ENCODE data around the gene LDAH. TPM values are rescaled to one million over a fixed set of nuclear protein-coding genes. Genes with fewer than 3 reads are reported as not detected.

Gene LDAH
- total RNA-seq, 4 donors from 2014 or later, result 7.4 to 14.5 (median 13.5) TPM

DNA sequence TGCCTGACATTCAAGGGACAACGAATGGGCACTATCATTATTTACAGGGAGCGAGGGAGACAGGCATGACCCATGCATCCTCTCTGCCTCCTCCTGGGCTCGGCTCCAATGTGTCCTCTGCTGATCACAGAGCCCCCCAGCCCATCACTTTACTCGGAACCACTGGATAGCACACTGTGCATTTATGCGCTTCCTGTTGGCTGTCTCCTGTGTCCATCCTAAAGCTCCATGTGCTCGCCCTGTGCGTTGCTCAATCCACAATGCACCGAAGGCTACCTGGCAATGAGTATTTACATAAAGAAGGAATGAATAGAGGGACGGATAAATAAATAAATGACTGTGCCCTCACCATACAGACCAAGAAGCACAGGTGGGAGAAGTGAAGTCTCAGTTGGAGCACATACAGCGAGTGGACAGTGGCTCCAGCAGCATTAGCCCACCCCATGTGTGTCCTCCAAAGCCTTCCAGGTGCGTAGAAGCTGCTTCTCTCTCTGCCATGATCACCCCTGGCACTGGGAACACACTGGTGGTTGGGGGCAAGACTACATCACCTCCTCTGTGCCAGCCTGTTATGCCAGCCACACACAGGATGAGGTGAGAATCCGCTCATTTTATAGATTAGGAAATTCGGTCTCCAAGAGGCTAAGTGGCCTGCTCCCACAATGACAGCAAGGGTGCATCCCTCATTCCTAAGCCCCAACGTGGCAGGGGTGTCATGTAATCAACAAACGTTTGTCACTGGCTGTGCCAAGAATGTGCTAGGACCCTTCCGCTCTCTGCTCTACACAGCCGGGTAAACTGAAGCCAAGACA, 158.3 kb downstream of the LDAH start:
- no peaks in the 10 kb centered on the region for H3K9me3 ChIP-seq
- peaks cover 0 to 45% of the 10 kb centered on the region in 2 donors for H3K27me3 ChIP-seq
- H3K27ac ChIP-seq, result no peak overlapping the region
- H3K4me1 ChIP-seq, result peaks cover 0 to 20% (median 11%) of the 10 kb centered on the region in 4 donors
- no peak for DNase-seq
- H3K36me3 ChIP-seq, result no peaks in the 10 kb centered on the region
- no peak for TF ChIP-seq POLR2A (IDR thresholded peaks at IDR 0.05)
- TF ChIP-seq, protein P1, sequence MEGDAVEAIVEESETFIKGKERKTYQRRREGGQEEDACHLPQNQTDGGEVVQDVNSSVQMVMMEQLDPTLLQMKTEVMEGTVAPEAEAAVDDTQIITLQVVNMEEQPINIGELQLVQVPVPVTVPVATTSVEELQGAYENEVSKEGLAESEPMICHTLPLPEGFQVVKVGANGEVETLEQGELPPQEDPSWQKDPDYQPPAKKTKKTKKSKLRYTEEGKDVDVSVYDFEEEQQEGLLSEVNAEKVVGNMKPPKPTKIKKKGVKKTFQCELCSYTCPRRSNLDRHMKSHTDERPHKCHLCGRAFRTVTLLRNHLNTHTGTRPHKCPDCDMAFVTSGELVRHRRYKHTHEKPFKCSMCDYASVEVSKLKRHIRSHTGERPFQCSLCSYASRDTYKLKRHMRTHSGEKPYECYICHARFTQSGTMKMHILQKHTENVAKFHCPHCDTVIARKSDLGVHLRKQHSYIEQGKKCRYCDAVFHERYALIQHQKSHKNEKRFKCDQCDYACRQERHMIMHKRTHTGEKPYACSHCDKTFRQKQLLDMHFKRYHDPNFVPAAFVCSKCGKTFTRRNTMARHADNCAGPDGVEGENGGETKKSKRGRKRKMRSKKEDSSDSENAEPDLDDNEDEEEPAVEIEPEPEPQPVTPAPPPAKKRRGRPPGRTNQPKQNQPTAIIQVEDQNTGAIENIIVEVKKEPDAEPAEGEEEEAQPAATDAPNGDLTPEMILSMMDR (IDR thresholded peaks at IDR 0.05), result no peak
- H3K4me3 ChIP-seq, result no peak overlapping the region

- peaks cover 0 to 42% of the 10 kb centered on the region in 2 donors for H3K27me3 ChIP-seq
- peaks cover 0 to 20% (median 11%) of the 10 kb centered on the region in 4 donors for H3K4me1 ChIP-seq
- DNase-seq, result no peak
- H3K36me3 ChIP-seq, result no peaks in the 10 kb centered on the region
- no peak overlapping the region for H3K27ac ChIP-seq
- no peak for TF ChIP-seq POLR2A (IDR thresholded peaks at IDR 0.05)
- TF ChIP-seq, protein P1 (IDR thresholded peaks at IDR 0.05), result no peak
- no peak overlapping the region for H3K4me3 ChIP-seq
- H3K9me3 ChIP-seq, result no peaks in the 10 kb centered on the region
Observed at GRCh38 chr2:20664071-20664390, 158.9 kb downstream of the LDAH start.

- Histone ChIP-seq H3K4me1 (peaks cover 0 to 20% (median 11%) of the 10 kb centered on the region in 4 donors), H3K36me3 (no peaks in the 10 kb centered on the region), H3K4me3 (no peak overlapping the region), H3K27ac (no peak overlapping the region), H3K27me3 (peaks cover 0 to 42% of the 10 kb centered on the region in 2 donors), H3K9me3 (no peaks in the 10 kb centered on the region)
- no peak for DNase-seq
- TF ChIP-seq, protein P1 (IDR thresholded peaks at IDR 0.05), result no peak
- no peak for TF ChIP-seq POLR2A (IDR thresholded peaks at IDR 0.05)
Observed at GRCh38 chr2:20663196-20664070, 159.5 kb downstream of the LDAH start.

- peaks cover 0 to 38% of the 10 kb centered on the region in 2 donors for H3K27me3 ChIP-seq
- peak in 1 of 3 donors; percentile 29 for DNase-seq
- no peak overlapping the region for H3K4me3 ChIP-seq
- no peaks in the 10 kb centered on the region for H3K9me3 ChIP-seq
- H3K27ac ChIP-seq, result no peak overlapping the region
- peaks cover 0 to 20% (median 10%) of the 10 kb centered on the region in 4 donors for H3K4me1 ChIP-seq
- no peaks in the 10 kb centered on the region for H3K36me3 ChIP-seq
- TF ChIP-seq POLR2A (IDR thresholded peaks at IDR 0.05), result no peak
- TF ChIP-seq, protein P1 (IDR thresholded peaks at IDR 0.05), result no peak
Observed at GRCh38 chr2:20662308-20662937, 160.5 kb downstream of the LDAH start.
